DMS 273 (cell line): ENCODE results near the gene ZNF488.

Experiments
- DNase-seq: peaks from one replicate; lab custom pipeline; 2025; ENCODE audit not compliant: unreplicated experiment; lab: John Stamatoyannopoulos, UW

The ZNF488 gene

GRCh38 chr10:47332371-47332770 is 51.7 kb downstream of the ZNF488 start:
- DNase-seq: no peak

DNA sequence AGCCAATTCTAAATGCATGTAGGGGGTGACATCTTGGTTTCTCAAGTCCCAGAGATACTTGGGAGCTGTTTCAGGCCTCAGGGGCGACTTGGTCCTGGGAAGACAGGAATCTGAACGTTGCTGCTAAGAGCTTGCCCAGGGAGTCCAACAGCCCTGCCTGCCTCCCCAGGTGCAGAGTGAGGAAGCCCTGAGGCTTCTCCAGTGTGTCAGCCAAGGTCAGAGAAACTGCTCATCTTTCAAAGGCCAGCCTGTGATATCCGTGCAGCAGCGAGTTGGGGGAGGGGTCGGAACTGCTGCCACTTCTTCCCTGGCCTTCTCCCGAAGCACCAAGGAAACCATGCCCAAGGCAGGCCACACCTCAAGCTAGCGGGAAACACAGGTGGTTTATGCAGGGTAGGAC is 52.1 kb downstream of the ZNF488 start:
- no peak for DNase-seq

GRCh38 chr10:47331491-47331890 is 52.6 kb downstream of the ZNF488 start:
- no peak for DNase-seq

- DNase-seq: no peak
Observed at GRCh38 chr10:47330804-47331203, 53.3 kb downstream of the ZNF488 start.

GRCh38 chr10:47330366-47330765 is 53.7 kb downstream of the ZNF488 start:
- DNase-seq: no peak

DNA sequence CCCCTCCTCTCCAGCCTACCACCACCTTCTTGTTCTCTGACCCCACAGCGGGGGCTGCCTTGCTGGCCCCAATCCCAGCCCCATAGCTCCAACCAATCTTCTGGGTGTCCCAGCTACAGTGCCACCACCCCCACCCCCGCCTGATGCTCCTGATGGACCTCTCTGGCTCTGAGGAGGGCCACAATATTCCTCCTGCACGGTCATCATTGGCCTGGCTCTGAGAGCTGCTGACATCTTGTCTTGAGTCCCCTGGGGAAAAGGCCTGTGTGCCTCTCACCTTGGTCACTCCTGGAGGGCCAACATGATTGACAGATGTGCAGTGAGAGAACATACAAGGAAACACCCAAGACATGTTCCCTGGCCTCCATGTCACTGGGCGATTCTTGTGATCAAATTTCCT is 54.2 kb downstream of the ZNF488 start:
- no peak for DNase-seq

- DNase-seq: no peak
Observed at GRCh38 chr10:47326927-47327330, 57.2 kb downstream of the ZNF488 start.

DNA sequence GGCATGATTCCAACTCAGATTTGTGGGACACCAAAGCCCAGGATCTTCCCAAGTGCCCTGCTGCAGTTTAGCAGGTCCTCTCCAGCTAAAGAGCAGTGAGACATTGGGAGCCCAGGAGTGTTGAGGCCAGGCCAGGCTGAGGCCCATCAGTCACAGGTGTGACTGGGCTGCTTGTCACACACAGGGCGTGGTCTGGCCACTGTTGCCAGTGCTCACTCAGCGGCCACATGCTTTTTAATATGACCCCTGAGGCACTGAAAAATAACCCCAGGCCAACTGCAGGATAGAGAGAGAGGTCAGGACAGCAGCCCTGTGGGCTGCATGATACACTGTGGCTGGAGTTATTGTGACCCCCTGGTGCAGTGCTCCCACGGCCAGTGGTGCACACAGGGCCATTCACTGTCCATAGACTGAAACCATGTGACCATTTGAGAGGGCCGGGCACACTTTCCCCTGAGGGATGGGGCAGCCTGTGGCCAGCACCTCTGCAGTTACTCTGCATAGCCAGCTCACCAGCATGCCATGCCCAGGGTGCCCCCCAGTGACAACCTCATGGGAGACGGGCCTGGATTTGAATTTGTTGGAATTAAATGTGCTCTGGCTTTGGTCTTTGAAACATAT is 57.7 kb downstream of the ZNF488 start:
- DNase-seq: no peak

GRCh38 chr10:47325303-47326291 is 58.5 kb downstream of the ZNF488 start:
- DNase-seq: no peak

DNA sequence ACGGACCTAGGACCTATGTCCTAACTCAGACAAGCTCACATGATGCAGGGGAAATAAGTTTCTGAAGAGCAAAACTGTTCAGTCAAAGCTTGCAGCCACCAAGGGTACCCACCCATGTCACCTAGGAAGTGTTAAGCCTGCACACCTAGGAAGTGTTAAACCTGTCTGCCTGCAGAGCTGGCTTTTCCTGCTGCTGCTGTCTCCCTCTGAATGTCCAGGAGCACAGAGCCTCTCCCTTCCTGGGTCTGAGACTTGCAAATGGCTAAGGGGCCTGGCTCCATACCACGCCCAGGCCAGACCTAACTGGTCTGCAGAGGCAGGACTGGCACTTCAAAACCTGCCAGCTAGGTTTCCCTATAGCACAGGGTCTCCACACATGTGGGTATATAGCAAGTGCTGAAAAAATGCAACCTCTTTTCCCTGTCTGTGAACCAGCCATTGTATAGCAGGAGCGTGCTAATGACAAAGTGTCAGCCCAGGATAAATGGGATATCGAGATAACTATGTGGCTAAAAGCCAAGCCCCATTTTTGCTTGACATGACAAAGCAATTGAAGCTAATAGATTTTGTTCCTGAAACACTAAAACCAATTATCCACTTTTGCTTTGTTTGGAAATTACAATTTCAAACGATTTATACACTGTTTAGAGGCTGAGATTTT is 60.3 kb downstream of the ZNF488 start:
- DNase-seq: no peak

DNA sequence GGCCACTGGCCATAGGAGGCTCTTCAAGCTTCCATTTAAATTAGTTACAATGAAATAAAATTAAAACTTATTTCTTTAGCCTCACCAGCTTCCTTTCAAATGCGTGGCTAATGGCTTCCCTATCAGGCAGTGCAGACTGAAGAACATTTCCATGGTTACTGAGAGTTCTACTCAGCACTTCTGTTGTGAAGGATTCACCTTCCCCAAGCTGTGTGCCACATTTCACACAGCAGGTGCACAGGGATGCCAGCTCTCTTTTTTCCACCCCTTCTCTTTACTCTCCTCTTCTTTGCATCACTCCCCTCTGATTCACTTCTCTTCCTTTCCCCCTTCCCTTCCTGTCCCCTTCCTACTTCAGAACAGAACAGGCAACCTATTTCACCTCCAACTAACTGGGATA is 61.0 kb downstream of the ZNF488 start:
- DNase-seq: no peak

DNA sequence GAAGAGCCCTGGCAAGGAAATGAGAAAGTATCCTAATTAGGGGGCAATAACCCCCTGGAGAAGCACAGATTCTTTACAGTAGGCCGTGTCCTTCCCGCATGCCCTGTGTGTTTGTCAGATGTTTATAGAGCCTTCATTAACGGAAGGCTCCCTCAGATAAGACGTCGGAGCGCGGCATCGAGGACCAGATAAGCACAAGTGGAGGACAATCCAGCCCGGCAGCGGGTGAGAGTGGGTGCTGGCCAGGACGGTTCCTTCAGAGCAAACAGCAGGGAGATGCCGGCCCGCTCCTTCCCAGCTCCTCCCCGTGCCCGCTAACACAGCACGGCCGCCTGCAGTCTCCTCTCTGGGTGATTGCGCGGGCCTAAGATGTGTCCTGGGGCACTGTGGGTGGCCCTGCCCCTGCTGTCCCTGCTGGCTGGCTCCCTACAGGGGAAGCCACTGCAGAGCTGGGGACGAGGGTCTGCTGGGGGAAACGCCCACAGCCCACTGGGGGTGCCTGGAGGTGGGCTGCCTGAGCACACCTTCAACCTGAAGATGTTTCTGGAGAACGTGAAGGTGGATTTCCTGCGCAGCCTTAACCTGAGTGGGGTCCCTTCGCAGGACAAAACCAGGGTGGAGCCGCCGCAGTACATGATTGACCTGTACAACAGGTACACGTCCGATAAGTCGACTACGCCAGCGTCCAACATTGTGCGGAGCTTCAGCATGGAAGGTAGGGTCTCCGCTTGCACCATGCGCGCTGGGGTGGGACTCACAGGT is 61.6 kb downstream of the ZNF488 start, which contains the start of gene GDF2:
TSS of gene GDF2 (plus strand) at position 155 of the 762 bp plus-strand sequence. CDS start at position 370, 215 bp downstream.
- no peak for DNase-seq

GRCh38 chr10:47321521-47322195 is 62.4 kb downstream of the ZNF488 start:
- no peak for DNase-seq

- no peak for DNase-seq
Observed at GRCh38 chr10:47320812-47321211, 63.3 kb downstream of the ZNF488 start.

DNA sequence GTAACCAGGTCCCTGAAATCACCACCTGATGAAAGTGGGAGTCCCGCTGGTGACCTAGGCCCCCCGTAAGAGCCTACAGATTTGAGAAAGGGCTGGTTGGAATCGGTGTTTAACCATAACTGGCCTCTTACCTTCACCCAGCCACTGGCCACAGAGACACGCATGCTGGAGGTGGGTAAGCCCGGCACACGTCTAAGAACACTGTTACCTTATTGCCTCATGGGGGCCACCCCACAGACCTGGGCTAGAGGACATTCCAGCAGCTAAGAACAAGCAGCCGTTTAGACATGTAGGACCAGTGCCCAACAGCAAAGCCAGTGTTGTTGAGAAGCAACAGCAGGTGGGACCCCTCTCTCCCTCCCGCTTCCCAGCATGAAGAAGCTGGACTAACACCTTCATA is 64.3 kb downstream of the ZNF488 start:
- no peak for DNase-seq

GRCh38 chr10:47318706-47319105 is 65.4 kb downstream of the ZNF488 start:
- DNase-seq: peak; percentile 12

- DNase-seq: no peak
Observed at GRCh38 chr10:47317251-47317650, 66.8 kb downstream of the ZNF488 start.

- DNase-seq: no peak
Observed at GRCh38 chr10:47316131-47316530, 68.0 kb downstream of the ZNF488 start.
